Measurements from ENCODE around the gene ADCK1. TPM values are rescaled to one million over a fixed set of nuclear protein-coding genes. Genes with fewer than 3 reads are reported as not detected.

The ADCK1 gene
- total RNA-seq, 2 experiments from 2014 or later: 7.1 to 8.7 TPM

DNA sequence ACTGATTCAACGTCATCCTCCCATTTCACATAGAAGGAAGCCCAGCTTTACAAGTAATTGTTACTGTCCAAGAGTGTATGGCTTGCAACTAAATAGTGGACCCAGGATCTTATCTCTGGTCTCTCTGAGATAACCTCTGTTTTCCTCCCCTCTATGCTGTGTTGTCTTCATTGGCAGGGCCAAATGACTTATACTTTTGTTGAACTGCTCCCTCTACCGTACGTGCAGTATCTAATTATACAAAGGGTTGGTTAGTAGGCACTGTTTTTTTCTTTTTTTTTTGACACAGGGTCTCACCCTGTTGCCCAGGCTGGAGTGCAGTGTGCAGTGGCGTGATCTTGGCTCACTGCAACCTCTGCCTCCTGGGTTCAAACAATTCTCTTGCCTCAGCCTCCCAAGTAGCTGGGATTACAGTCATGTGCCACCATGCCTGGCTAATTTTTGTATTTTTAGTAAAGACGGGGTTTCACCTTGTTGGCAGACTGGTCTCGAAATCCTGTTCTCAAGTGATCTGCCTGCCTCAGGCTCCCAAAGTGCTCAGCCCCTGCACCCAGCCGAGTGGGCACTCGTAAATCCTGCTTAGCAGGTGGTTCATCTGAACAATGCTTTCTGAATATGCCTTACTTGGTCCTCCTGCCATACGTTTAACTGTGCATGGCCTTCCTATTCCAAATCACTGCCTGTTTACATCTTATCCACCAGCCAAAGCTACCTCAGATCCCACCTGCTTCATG, 162.1 kb downstream of the ADCK1 start:
- DNase-seq (no peak), ATAC-seq (ENCODE audit: poor library complexity) (no peak)
- ChIA-PET POLR2A (no interaction called here), CTCF (no interaction called here)
- Histone ChIP-seq H3K27me3 (ENCODE audit: control insufficient read depth in 1 of 2, insufficient read depth in 2 of 2, low read length in 2 of 2) (peaks cover 11 to 12% of the 10 kb centered on the region in 2 experiments), H3K4me1 (ENCODE audit: insufficient read depth, low read length) (peaks cover 4% of the 10 kb centered on the region), H3K36me3 (ENCODE audit: insufficient read depth, low read length) (no peaks in the 10 kb centered on the region), H3K27ac (ENCODE audit: low read depth in 1 of 2, low read length in 2 of 2) (no peak overlapping the region), H3K4me3 (ENCODE audit: low read length) (no peak overlapping the region), H3K9me3 (ENCODE audit: control insufficient read depth in 1 of 2, insufficient read depth in 1 of 2, low read length in 2 of 2) (no peaks in the 10 kb centered on the region)
- H3K4me1 Mint-ChIP-seq (ENCODE audit: low read depth): no peaks in the 10 kb centered on the region
- TF ChIP-seq CTCF (IDR thresholded peaks at IDR 0.05): no peak
- intact Hi-C loops (cut with DNase I, micrococcal nuclease): no loop called here
- H3K4me3 Mint-ChIP-seq: no peak overlapping the region
- H3K36me3 Mint-ChIP-seq (ENCODE audit: low read depth): no peaks in the 10 kb centered on the region
- H3K27ac Mint-ChIP-seq: no peak overlapping the region
- no peaks in the 10 kb centered on the region for H3K9me3 Mint-ChIP-seq
- peaks cover 47% of the 10 kb centered on the region for H3K27me3 Mint-ChIP-seq

GRCh38 chr14:77962731-77963520, 163.0 kb downstream of the ADCK1 start:
- ATAC-seq (ENCODE audit: poor library complexity): no peak
- no peaks in the 10 kb centered on the region for H3K36me3 Mint-ChIP-seq (ENCODE audit: low read depth)
- no peak for TF ChIP-seq CTCF (IDR thresholded peaks at IDR 0.05)
- no peaks in the 10 kb centered on the region for H3K9me3 Mint-ChIP-seq
- POLR2A ChIA-PET: no interaction called here
- H3K27me3 Mint-ChIP-seq: peaks cover 48% of the 10 kb centered on the region
- intact Hi-C loops (cut with DNase I, micrococcal nuclease): no loop called here
- no peaks in the 10 kb centered on the region for H3K4me1 Mint-ChIP-seq (ENCODE audit: low read depth)
- Histone ChIP-seq H3K4me3 (ENCODE audit: low read length) (no peak overlapping the region), H3K36me3 (ENCODE audit: insufficient read depth, low read length) (no peaks in the 10 kb centered on the region), H3K27me3 (ENCODE audit: control insufficient read depth in 1 of 2, insufficient read depth in 2 of 2, low read length in 2 of 2) (peaks cover 13 to 14% of the 10 kb centered on the region in 2 experiments), H3K9me3 (ENCODE audit: control insufficient read depth in 1 of 2, insufficient read depth in 1 of 2, low read length in 2 of 2) (no peaks in the 10 kb centered on the region), H3K27ac (ENCODE audit: low read depth in 1 of 2, low read length in 2 of 2) (no peak overlapping the region), H3K4me1 (ENCODE audit: insufficient read depth, low read length) (peaks cover 4% of the 10 kb centered on the region)
- H3K4me3 Mint-ChIP-seq: no peak overlapping the region
- CTCF ChIA-PET: no interaction called here
- DNase-seq: no peak
- H3K27ac Mint-ChIP-seq: no peak overlapping the region

- DNase-seq (no peak), ATAC-seq (ENCODE audit: poor library complexity) (no peak)
- Histone ChIP-seq H3K27me3 (ENCODE audit: control insufficient read depth in 1 of 2, insufficient read depth in 2 of 2, low read length in 2 of 2) (peaks cover 13 to 14% of the 10 kb centered on the region in 2 experiments), H3K4me3 (ENCODE audit: low read length) (no peak overlapping the region), H3K9me3 (ENCODE audit: control insufficient read depth in 1 of 2, insufficient read depth in 1 of 2, low read length in 2 of 2) (no peaks in the 10 kb centered on the region), H3K27ac (ENCODE audit: low read depth in 1 of 2, low read length in 2 of 2) (no peak overlapping the region), H3K4me1 (ENCODE audit: insufficient read depth, low read length) (peaks cover 4% of the 10 kb centered on the region), H3K36me3 (ENCODE audit: insufficient read depth, low read length) (no peaks in the 10 kb centered on the region)
- Mint-ChIP-seq H3K27me3 (peaks cover 57% of the 10 kb centered on the region), H3K36me3 (ENCODE audit: low read depth) (no peaks in the 10 kb centered on the region), H3K27ac (no peak overlapping the region), H3K4me3 (no peak overlapping the region), H3K9me3 (no peaks in the 10 kb centered on the region), H3K4me1 (ENCODE audit: low read depth) (no peaks in the 10 kb centered on the region)
- intact Hi-C loops (cut with DNase I, micrococcal nuclease): no loop called here
- no peak for TF ChIP-seq CTCF (IDR thresholded peaks at IDR 0.05)
- CTCF ChIA-PET: no interaction called here
- POLR2A ChIA-PET: no interaction called here
These were observed 164.7 kb downstream of the ADCK1 start for GRCh38 chr14:77964586-77964985.
